HG03095 (cell line): ENCODE data around the gene NDST3.

ENCODE experiments used
- ATAC-seq: cut with Tn5 transposase; IDR thresholded peaks from one replicate; pipeline ENCODE4 v1.9.1; 2021; ENCODE audit warnings: moderate library complexity; ENCODE audit not compliant: unreplicated experiment

Gene NDST3

DNA sequence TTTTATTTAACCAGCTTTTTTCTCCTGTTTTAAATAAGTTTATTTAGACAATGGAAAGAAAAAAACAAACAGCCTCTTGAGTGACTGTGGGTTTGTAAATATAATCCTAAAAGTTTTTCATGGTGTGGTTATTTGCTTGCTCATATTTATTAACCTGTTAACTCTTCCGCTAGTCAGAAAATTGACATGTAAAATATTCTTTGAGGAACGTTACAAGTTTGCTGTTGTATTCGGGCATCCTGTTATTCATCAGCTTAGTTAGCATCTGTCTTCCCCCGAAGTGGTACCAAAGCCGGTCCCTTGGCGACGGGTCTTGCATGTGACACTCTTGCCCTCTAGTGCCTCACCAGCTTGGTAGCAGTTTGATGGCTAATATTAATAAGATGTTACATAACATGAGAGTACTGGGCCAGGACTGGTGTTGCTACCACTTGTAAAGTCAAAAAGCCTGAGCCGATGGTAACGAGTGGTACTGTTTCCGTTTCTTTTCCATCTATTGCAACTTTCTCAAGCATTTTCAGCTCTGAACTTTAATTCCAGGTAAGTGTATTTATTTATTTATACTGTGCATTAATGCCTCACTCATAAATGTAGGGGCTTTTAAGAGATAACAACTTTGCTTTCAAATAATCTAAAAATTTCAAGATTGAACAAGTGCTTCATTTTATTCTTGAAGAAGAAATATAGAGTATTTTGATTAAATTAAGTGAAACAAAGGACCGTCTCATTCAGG, at the start of gene NDST3:
NDST3 (plus strand) TSS at position 434 of the 733 bp plus-strand sequence. CDS start 19,425 bp downstream, outside the sequence.
- ATAC-seq, result no peak

DNA sequence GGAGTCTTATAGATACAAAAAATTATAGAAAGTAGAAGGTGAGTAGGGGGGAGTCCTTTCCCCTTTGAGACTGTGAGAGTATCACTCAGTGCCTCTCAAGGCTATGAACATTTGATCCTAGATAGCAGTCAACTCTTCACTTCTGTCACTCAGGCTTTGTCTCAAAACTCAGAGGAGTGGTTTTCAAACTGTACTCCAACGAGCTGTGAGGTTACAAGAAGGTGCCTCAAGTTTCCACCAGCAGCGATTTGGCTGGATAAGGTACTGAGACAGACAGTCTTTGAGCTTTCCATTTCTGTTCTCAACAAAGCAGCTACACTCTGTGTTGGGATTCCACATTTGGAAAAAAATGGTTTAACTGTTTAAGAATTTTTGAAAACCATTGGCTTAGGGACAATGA, 48.0 kb upstream of the NDST3 start:
- ATAC-seq, result no peak

DNA sequence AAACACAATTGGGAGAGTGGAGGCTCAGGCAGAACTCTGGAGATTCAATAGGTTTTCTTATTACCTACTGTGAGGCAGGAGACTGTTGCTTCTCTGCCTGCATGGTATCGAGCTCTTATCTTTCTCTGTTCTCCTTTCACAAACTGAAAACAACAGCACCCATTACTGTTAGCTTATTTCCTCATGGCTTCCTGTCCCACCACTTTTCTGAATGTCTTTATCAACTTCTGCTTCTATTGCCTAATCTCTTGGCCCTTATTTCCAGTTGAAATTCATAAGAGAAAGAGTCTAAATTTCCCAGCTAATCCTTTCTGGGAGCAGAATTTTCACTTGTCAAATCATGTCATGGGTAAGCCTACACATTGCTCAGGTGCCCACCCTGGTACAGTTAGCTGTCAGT, 46.8 kb upstream of the NDST3 start:
- ATAC-seq, result no peak

DNA sequence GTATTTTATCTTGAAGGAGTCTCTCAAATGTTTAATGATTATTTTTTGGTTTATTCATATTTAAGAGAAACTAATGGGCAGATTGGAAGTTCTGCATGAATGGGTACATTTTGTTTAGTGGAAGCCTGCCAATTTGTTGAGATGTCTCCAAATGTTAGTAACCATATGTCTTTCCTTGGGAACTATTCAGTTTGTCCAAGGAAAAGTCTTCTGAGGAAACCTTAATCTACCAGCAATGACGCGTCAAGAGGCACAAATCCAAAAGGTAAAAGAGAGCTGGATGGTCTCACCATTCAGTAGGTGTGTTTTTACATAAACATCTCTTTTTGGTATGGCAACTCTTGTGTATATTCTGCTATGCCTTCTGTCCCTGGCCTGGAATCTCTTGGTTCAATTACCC, 37.4 kb upstream of the NDST3 start:
- no peak for ATAC-seq

DNA sequence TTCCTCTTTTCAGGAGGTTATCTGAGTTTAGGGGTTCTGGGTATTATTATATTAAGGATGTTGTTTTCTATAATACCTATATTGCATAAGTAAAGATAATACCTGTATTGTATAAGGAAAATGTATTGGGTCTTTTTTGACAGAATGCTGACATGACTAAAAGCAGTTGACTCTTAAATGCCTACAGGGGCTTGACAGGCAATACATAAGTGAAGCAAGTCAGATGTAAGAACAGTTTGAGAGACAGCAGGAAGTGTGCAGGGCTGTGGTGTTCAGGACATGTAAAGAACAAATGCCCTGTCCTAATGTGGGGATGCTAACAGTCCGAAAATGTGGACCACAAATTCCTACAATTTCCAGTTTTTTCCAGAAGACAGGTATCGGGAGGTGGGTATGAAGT, 30.2 kb upstream of the NDST3 start:
- ATAC-seq, result no peak

DNA sequence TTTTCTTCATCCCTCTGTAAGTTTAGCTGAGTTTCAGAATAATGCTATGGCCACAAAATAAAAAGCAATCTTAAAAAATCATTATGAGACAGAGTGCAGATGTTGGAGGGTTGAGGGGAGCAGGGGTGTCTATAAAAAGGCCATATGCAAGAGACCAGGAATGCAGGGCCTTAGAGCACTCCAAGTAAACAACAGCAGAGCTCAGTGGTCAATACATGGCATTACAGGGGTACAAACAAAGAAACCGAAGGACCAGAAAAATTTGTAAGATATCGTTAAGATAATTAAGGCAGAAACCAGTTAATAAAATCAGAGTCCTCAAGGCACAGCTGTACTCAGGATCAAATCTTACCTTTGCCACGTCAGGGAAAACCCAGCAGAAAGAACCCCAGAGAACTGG, 28.4 kb upstream of the NDST3 start:
- no peak for ATAC-seq

DNA sequence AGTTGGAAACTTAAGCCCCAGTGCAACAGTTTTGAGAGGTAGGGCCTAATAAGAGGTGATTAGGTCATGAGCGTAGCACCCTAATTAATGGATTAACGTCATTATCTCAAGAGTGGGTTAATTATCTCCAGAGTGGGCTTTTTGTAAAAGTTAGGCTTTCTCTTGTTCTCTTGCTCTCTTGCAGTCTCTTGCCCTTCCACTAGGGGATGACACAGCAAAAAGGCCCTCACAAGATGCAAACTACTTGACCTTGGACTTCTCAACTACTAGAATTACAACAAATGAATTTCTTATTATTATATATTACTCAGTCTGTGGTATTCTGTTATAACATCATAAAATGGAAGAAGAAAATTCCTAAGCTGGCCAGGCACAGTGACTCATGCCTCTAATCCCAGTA, 22.1 kb upstream of the NDST3 start:
- no peak for ATAC-seq

DNA sequence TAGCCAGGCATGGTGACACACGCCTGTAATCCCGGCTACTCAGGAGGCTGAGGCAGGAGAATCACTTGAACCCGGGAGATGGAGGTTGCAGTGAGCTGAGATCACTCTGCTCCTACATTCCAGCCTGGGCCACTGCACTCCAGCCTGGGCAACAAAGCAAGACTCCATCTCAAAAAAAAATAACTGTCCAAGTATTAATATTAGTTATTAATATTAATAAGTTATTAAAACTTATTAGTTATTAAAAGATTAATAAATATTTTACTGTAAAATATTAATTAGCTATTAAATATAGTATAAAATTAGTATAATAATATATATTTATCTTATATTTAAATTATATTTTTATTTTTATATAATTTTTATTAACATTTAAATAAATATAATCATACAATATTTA, 19.5 kb upstream of the NDST3 start:
- no peak for ATAC-seq

DNA sequence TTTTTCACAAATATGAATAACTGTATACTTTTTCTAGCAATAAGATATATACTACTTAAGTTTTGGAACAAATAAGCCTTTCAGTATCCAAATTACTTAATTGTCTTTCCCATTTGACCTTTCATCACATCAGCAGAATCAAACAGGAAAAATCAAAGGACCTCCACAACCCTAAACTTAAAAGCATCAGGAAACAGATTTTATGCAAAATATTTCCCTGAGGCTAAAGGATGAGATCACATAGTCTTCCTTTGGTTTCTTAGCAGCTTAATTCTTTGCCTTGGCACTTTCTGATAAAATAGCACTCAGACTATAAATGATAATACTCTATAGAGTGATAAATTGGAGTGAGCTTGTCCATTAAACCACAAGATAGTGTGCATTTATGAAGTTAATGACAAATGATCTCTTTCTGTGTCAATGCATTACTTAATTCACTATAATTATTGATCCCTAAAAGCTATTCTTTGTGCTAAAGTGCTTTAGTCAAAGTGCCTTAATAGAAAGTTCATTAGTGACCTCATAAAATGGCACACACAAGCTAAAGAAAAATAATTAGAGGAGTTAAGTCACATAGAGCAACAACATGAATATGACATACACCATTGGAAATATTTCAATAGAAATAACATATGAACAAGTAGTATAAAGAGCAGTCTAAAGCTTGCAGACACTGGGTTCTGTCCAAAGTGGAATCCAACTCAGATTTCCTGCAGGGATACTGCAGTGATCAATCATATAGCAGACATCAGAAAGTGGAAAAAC, 15.7 kb upstream of the NDST3 start:
- ATAC-seq, result no peak

DNA sequence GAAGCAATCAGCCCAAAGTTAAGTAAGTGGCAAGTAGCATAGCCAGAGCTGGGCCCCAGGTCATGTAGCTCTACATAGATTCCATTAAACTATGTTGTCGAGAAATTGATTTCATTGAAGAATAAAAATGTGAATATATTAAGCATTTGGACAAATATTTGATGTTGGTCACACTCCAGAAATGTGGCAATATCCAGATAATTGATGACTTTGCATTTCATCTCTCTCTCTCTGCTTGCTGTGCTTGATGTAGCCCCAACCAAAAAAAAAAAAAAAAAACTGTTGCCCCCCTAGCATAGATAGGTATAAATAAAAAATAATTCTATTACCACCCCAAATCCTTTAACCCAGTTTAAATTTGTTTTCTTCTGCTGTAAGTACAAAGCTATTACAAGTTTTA, 7.5 kb upstream of the NDST3 start:
- ATAC-seq, result no peak

DNA sequence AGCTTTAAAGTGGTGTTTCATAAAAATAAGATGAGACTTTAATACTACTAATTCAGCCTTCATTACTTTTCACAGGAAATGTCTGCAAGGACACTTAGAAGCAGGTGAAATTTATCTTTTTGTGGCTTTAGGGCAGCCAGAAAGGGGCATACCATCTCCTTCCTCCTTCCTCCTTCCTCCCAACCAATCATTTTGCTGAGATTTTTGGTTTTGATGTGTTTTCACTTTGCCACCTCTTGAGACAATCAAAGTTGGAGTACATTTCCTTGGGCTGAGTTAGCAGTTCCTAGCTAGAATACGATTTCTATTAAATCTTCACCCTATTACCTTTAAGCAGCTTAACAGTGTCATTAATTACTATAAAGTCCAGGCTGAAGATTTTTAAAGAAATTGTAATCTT, 5.1 kb upstream of the NDST3 start:
- ATAC-seq, result no peak

DNA sequence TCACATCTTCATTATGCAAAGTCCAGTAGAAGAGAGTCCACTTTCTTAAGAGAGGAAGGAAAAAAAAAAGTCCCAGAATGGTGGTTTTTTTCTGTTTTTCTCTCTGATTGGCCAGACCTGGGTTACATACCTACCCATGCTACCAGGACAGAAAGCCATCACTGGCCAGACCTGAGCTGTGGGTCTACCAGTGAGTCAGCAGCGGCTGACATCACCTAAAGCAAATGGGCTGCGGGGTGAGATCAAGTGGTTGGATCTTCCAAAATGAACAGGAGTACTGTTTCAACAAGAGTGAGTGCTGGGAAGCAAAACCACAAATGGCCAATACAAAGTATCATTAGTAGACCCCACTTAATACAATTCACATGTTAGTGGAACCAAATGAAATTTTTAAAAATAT, 1.6 kb upstream of the NDST3 start:
- no peak for ATAC-seq

DNA sequence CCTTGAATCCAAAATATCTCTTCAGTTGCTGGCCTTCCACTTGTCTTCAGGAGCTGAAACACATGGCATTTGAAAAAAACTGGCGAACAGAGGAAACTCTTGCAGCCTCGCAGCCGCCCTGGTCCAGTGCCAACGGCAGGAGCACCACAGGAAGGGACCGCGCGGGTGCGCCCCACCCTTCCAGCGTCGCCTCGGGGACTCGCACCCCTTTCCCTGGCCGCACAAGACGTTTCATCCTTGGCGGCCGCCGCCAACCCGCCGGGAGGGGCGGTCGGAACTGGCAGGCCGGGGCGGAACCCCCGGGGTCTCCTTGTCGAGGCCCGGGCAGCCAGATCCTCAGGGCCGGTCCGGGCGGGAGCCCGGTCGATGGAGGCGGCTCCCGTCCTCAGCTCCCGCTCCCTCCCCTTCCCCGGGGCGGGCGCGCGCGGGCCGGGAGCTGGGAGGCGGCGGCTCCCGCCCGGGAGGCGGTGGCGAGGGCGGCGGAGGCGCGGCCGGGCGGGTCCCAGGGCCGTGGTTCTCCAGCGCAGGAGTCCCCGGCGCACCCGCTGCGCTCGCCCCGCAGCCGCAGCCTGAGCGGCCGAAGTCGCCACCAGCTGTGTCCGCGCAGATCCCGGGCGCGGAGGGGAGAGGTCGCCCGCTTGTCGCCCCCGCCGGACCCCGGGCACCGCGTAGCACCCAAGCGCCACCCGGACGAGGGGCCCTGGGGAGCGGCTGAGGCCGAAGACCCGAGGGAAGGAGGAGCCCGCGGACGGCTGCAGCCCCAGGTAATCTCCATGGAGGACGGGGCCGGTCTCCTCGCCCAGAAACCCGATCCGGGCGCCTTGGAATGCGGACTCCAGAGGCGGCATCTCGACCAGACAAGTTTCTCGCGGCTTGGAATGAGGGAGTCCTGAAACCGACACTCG, 886 bp upstream of the NDST3 start:
- no peak for ATAC-seq

DNA sequence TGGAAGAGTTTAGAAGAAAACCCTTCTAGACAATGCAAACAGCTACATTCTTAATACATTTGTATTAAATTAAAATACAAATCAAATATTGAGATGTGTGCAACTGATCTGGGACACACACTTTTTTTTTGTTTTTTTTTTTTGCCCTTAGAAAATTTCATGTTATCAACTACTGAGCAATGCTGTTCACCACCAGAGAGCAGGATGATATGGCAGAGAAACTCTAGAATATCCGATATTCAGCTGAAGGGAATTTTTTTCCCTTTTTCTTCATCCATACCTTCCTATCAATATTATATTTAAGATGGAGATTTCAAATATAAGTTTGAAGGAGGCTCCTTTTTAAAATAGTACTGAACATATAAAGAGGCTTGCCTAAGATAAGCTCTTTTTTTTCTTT, 1.0 kb downstream of the NDST3 start:
- ATAC-seq, result no peak

DNA sequence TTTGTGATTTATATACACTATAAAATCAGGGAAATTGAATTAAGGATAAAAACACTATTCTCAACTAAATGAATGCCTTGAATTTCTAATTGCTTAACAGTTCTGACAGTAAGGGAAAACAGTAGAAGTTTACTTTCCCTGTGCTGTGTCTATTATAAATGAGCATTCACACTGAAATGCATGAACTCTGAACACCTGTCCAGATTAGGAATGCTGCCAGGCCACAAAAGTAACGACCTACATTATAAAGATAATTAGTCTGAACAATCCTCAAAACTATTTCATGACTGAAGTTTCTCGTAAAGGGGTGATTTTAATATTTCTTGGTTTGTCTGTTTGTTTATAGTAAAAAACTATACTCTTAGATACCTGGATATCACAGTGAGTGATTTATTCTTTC, 2.0 kb downstream of the NDST3 start:
- no peak for ATAC-seq

DNA sequence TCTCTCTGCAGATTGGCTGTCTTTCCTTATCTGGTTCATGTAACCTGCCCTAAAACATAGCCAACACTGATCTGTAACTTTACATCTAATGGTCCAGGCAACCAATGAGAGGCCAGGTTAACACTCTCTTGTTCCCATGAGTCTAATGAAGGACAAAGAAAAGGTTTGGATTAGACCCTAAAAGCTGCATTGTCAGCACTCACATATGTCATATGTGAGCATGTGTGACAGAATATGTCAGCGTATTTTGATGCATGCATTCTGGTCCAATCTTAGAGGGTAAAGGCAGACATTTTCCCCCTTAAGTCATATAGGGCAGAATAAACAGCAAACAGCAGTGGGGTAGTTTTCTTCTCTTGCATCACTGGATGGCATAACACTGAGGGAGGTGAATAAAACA, 3.7 kb downstream of the NDST3 start:
- no peak for ATAC-seq

DNA sequence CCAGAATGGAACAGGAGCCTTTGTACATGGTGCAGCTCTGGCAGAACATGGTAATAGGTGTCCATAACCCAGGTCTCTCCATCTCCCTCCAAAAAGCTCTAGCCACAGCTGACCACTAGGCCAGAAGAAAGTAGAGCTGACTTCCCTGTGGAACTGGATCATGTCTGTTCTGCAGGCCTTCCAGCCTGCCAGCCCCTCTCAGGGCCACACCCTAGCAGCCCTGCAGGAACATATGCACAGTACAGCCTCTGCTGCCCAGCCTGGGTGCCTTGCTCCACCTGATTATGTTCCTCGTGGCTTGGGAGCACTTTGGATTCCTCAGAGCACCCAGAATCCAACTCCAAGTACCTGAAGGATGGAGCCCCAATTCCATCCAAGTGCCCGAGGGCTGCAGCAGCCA, 12.0 kb downstream of the NDST3 start:
- no peak for ATAC-seq

DNA sequence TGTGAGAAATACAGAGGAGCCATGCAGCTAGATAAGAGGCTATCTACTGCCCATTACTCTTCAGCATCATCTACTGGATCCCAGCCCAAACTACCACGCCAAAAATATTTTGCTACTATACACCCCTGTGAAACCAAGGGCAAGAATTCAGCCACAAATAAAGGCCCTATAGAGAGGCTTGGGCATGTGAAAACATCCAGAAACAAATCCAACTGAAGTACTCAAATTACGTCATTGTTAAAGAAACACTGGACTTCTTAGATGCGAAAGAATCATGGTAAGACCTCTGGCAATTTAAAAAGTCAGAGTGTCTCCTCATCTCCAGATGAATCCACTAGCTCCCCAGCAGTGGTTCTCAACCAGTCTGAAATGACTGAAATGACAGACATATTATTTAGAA, 12.8 kb downstream of the NDST3 start:
- no peak for ATAC-seq

DNA sequence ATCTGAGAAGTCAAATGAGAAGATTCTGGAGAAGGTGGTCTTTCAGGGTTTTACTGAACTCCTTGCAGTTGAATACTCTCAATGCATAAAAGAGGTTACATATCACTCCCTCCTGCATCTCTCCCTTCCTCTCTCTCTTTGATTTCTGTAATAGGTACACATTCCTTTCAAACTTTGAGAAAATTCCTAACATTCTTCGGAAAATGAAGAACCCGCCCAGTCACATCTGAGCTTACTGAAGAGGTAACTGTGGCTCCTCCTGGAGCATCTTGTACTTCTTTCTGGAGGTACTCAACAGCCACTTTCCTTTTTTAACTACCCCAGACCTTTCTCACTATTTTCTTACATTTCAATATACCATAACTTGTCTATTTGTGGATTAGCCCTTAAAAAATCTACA, 24.7 kb downstream of the NDST3 start:
- ATAC-seq, result no peak

DNA sequence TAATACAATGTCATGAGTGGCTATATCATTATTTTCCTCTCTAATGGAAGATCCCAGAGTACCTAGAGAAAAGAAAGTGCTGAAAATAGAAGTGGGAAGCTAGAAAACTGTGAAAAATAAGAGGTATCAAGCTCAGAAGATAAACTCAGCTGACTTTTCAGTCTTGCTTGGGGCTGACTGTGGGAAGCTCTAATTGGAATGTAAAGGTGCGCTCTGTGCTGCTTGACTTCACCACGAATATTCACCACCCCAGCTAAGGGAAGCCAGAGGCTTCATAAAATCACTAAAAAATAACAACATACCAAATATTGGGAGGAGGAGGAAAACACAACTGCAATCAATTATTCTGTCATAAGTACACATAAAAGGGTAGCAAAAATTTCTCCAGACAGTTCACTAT, 25.1 kb downstream of the NDST3 start:
- ATAC-seq, result no peak

DNA sequence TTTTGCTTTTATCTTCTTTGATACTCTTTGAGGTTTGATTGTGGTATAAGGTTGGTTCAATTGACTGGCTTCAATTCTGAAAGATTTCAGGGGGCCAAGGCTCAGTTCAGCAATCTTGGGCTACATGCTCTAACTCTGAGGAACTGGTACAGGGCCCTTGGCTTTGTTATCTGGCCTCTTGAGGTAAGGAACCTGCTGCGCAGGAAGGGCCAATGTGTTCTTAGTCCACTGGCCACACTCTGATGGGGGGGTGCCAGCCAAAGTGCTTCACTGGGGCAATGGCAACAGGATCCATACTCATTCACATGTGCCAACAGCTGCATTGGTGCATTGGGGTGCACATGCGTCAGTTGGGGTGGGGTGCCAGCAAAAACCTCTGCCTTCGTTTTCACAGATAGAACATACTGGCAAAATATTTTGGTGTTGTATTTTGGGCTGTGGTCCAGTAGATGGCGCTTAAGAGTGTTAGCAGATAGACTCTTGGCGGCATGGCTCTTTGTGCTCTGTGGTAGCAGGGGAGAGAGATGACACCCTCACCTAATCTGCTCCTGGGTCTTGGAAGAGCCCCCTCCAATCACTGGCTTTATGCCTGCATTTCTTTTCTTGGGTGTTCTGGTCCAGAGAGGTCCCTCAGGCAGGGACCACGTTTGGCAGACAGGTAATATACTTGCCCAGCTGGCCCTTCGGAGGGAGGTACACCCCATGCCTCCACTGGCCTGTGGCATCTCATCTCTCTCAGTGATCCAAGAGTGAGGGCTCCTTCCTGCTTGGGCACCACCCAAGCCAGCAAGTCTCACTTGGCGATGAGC, 42.9 kb downstream of the NDST3 start:
- peak; percentile 91 for ATAC-seq
